Choroid plexus epithelial cell (primary cell): ENCODE results near the gene STRADB.

Source experiments
- DNase-seq: peaks from one replicate; pipeline ENCODE4 v3.0.0-alpha.2; 2010; ENCODE audit warnings: low read depth
- H3K4me3 ChIP-seq: 2 replicates; pipeline ENCODE4 v1.5.1; 2011; ENCODE audit warnings: low read depth, mild to moderate bottlenecking, control low read depth, low read length, moderate library complexity
- TF ChIP-seq, protein P1 (sequence below): conservative IDR thresholded peaks from 2 replicates; pipeline ENCODE4 v1.5.1; 2011; ENCODE audit warnings: low read depth, mild to moderate bottlenecking, control low read depth, inconsistent platforms, low read length, moderate library complexity

The STRADB gene

DNA sequence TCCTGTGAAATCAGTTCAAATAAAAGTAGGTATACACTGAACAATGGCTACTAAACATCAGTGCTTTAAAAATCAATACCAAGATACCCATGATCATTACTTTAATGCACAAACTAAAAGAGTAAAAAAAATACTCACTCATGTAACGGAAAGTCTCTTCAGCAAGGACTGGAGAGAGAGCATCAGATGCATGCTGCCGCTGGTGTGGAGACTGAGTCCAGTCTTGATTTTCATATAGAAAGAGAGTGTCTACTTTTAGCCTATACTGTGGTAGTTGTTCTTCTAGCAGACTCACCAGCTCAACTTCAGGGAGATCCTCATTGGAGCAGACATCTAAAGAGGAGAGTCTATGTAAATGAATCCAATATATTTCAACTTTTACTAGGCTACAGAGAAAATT, 44.3 kb upstream of the STRADB start:
- DNase-seq = peak; percentile 43
- H3K4me3 ChIP-seq = peak overlapping the region; percentile 28

DNA sequence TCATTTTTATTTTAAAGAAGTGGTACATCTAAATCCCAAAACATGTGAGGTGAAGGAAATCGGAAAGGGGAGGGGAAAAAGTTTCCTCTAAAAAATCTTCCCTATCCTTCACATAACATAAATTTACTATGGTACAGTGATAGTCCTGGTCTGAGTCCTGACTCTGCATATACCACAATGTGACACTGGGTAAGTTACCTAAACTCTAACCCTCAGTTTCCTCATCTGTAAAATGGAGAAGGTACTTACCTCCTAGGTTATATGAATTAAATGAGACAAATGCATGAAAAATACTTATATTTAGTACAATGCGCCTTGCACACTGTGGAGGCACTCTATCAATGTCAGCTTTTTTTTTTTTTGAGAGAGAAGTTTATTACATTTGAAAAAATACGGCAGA, 42.6 kb upstream of the STRADB start:
- no peak for DNase-seq
- H3K4me3 ChIP-seq = no peak overlapping the region
- TF ChIP-seq, protein P1, sequence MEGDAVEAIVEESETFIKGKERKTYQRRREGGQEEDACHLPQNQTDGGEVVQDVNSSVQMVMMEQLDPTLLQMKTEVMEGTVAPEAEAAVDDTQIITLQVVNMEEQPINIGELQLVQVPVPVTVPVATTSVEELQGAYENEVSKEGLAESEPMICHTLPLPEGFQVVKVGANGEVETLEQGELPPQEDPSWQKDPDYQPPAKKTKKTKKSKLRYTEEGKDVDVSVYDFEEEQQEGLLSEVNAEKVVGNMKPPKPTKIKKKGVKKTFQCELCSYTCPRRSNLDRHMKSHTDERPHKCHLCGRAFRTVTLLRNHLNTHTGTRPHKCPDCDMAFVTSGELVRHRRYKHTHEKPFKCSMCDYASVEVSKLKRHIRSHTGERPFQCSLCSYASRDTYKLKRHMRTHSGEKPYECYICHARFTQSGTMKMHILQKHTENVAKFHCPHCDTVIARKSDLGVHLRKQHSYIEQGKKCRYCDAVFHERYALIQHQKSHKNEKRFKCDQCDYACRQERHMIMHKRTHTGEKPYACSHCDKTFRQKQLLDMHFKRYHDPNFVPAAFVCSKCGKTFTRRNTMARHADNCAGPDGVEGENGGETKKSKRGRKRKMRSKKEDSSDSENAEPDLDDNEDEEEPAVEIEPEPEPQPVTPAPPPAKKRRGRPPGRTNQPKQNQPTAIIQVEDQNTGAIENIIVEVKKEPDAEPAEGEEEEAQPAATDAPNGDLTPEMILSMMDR = no peak

More for the DNA sequence above, 44.3 kb upstream of the STRADB start:
- TF ChIP-seq, protein P1 = no peak

DNA sequence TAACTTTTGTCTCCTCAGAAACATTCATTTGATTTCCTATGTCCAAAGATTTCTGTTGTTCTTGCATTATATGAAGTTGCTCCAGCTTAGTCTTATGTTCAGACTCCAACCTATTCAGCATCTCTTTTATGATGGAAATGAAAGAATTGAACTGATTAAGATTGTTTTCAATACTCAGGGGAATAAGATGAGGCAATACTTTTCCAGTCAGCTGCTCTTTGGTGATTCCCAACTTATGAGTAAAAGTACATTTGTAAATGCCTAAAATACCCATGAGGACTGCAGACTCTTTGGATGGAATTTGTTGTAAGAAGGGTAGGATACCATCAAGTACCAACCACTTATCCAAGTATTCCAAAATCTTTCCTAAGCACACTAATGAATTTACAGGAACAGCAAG, 40.1 kb upstream of the STRADB start:
- TF ChIP-seq, protein P1 = no peak
- no peak overlapping the region for H3K4me3 ChIP-seq
- DNase-seq = peak; percentile 69

DNA sequence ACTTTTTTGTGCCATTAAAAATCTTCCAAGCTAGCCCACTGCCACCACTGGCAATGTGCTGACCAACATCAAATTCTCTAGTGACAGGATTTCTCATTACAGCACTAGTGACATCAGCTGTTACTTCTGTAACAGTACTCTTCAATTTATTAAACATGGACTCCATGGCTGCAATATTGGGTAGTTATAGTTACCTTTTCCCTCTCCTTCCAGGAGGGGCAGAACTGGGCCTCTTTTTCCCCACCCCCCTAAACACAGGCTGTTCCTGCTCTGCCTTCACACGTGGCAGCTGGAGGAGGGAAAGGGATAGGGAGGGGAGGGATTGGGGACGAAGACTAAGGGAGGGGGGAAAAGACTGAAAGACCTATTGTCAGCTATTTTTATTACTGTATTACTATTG, 38.4 kb upstream of the STRADB start:
- H3K4me3 ChIP-seq = no peak overlapping the region
- TF ChIP-seq, protein P1 = no peak
- no peak for DNase-seq

DNA sequence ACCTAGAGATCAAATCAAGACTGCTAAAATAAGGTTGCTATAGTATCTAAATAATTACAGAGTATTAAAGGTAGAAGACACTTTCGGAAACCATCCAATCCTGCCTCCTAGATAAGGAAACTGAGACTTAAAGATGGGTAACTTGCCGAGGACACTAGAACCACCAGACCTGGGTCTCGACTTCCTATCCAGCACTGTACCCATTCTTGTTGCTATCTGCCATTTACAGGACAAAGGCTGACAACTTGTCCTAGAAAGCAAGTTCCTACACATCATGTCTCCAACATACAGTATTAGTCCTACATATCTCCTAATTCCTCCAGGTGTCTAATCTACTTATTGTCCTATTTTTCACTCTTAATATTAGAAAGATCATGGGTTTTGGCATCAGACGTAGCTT, 38.0 kb upstream of the STRADB start:
- TF ChIP-seq, protein P1 = no peak
- no peak overlapping the region for H3K4me3 ChIP-seq
- no peak for DNase-seq

DNA sequence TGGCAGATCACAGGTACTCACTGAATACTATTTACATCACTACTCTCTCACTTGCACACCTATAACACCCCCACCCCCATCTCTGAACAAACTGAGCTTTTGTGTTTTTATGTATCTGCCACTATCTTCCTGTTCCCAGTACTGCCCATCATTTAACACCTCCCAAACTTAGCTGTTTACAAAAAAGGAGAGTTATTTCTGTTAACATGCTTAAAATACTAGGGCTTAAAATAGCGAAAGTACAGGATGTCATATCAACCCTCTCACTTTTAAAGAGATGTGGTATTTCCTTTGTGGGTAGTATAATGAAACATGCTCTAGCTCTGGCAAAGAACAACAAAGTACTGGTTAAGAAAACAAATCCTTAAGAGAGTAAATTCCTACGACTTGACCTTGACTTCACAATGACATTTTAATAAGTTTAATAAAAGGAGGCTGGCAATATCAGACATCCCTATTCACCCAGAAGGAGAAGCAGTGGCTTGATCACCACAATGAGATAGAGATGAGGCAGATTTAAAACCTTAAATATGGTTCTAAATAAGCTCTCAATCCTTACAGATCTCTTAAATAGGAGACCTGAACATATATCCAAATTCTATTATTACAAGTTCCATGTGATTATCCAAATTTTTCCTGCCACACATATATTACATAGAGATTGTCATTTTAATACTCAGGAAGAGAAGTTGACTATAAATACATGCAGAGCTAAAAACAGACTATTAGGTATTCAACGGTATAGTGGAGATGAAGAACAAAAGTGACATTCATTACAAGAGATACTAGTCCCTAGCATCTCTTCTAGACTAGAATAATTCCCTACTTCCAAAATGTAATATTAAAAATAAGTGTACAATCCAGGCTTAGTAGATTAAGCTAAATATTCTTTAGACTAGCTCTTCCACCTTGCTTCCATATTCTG, 37.2 kb upstream of the STRADB start:
- H3K4me3 ChIP-seq = no peak overlapping the region
- TF ChIP-seq, protein P1 = no peak
- peak; percentile 77 for DNase-seq

DNA sequence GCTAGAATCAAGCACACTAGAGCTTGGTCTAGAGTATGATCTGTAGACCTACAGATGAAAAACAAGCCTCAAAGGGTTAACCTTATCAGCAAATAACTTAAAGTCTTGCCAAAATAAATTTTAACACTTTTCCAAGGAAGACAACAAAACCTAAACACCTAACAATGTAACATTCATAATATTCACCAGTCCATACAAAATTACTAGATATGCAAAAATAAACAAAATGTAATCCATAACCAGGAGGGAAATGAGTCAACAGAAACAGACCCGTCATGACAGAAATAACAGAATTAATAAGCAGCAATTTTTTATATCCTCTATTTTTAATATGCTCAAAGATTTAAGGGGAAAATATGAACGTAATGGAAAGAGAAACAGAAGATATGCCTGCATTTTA, 36.4 kb upstream of the STRADB start:
- H3K4me3 ChIP-seq = no peak overlapping the region
- DNase-seq = no peak
- TF ChIP-seq, protein P1 = no peak
